WTC11 (cell line): ENCODE data around the gene UGCG.

Experiments
- ESRRA ChIP-seq: sonication (generic); formaldehyde crosslinking; IDR thresholded peaks from 2 replicates; pipeline ENCODE4 v1.8.1; 2022; ENCODE audit warnings: mild to moderate bottlenecking, missing genetic modification reagents, borderline replicate concordance
- GABPB1 ChIP-seq: sonication (generic); formaldehyde crosslinking; IDR thresholded peaks from 2 replicates; pipeline ENCODE4 v1.8.1; 2023; ENCODE audit warnings: mild to moderate bottlenecking, missing genetic modification reagents
- JUN ChIP-seq: sonication (generic); formaldehyde crosslinking; IDR thresholded peaks from 2 replicates; pipeline ENCODE4 v1.8.0; 2023; ENCODE audit warnings: mild to moderate bottlenecking, missing genetic modification reagents
- TEAD4 ChIP-seq: sonication (generic); formaldehyde crosslinking; IDR thresholded peaks from 2 replicates; pipeline ENCODE4 v1.8.0; 2022; ENCODE audit warnings: mild to moderate bottlenecking, missing genetic modification reagents
- USF2 ChIP-seq: sonication (generic); formaldehyde crosslinking; IDR thresholded peaks from 2 replicates; pipeline ENCODE4 v1.8.1; 2023; ENCODE audit warnings: mild to moderate bottlenecking, missing genetic modification reagents, moderate library complexity
- TF ChIP-seq, protein P1 (sequence below): fragments of 200-600 bp; IDR thresholded peaks from 2 replicates; pipeline ENCODE4 v1.8.0; 2022; ENCODE audit warnings: antibody characterized with exemption
- TF ChIP-seq, protein P2 (sequence below): sonication (generic); formaldehyde crosslinking; IDR thresholded peaks from 2 replicates; pipeline ENCODE4 v1.8.0; 2022; ENCODE audit warnings: mild to moderate bottlenecking, missing genetic modification reagents
- TF ChIP-seq, protein P3 (sequence below): fragments of 250-450 bp; sonication (Bioruptor Pico); IDR thresholded peaks from 2 replicates; pipeline ENCODE4 v1.9.0; 2021; ENCODE audit warnings: moderate library complexity, mild to moderate bottlenecking, inconsistent platforms, borderline replicate concordance
- TF ChIP-seq, protein P4 (sequence below): sonication (generic); formaldehyde crosslinking; IDR thresholded peaks from 2 replicates; pipeline ENCODE4 v1.8.1; 2022; ENCODE audit warnings: low read depth, missing genetic modification reagents, borderline replicate concordance
- TF ChIP-seq, protein P5 (sequence below): sonication (generic); formaldehyde crosslinking; IDR thresholded peaks from 2 replicates; pipeline ENCODE4 v1.8.1; 2023; ENCODE audit warnings: mild to moderate bottlenecking, missing genetic modification reagents, borderline replicate concordance
- TF ChIP-seq, protein P6 (sequence below): sonication (generic); formaldehyde crosslinking; IDR thresholded peaks from 2 replicates; pipeline ENCODE4 v1.8.0; 2022; ENCODE audit warnings: mild to moderate bottlenecking, missing genetic modification reagents

DNA sequence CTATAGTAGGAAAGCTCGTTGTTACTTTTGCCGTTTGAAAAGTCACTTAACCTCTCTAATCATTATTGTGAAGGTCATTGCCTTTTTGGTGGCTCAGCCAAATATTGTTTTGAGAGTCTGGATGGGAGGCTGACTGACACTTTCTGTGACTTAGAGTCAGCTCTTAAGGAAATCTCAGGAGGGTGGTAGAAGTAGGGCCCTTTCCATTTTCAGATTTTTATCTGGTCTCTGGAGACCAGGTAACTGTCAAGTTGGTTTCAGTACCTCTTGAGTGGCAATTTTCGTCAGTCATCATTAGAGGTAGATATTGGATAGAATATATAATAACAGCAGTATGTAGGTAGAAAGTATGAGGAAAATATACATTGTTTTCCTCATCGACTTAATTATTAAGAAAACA, 23.3 kb downstream of the UGCG start:
- TF ChIP-seq, protein P1, sequence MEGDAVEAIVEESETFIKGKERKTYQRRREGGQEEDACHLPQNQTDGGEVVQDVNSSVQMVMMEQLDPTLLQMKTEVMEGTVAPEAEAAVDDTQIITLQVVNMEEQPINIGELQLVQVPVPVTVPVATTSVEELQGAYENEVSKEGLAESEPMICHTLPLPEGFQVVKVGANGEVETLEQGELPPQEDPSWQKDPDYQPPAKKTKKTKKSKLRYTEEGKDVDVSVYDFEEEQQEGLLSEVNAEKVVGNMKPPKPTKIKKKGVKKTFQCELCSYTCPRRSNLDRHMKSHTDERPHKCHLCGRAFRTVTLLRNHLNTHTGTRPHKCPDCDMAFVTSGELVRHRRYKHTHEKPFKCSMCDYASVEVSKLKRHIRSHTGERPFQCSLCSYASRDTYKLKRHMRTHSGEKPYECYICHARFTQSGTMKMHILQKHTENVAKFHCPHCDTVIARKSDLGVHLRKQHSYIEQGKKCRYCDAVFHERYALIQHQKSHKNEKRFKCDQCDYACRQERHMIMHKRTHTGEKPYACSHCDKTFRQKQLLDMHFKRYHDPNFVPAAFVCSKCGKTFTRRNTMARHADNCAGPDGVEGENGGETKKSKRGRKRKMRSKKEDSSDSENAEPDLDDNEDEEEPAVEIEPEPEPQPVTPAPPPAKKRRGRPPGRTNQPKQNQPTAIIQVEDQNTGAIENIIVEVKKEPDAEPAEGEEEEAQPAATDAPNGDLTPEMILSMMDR, result no peak
- TF ChIP-seq, protein P2, sequence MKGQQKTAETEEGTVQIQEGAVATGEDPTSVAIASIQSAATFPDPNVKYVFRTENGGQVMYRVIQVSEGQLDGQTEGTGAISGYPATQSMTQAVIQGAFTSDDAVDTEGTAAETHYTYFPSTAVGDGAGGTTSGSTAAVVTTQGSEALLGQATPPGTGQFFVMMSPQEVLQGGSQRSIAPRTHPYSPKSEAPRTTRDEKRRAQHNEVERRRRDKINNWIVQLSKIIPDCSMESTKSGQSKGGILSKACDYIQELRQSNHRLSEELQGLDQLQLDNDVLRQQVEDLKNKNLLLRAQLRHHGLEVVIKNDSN (CRISPR knock-in tag), result no peak
- no peak for TF ChIP-seq TEAD4
- TF ChIP-seq, protein P3, sequence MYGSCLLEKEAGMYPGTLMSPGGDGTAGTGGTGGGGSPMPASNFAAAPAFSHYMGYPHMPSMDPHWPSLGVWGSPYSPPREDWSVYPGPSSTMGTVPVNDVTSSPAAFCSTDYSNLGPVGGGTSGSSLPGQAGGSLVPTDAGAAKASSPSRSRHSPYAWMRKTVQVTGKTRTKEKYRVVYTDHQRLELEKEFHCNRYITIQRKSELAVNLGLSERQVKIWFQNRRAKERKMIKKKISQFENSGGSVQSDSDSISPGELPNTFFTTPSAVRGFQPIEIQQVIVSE (CRISPR knock-in tag), result no peak
- TF ChIP-seq GABPB1 (CRISPR knock-in tag), result no peak
- TF ChIP-seq USF2 (CRISPR knock-in tag), result no peak
- TF ChIP-seq, protein P4, sequence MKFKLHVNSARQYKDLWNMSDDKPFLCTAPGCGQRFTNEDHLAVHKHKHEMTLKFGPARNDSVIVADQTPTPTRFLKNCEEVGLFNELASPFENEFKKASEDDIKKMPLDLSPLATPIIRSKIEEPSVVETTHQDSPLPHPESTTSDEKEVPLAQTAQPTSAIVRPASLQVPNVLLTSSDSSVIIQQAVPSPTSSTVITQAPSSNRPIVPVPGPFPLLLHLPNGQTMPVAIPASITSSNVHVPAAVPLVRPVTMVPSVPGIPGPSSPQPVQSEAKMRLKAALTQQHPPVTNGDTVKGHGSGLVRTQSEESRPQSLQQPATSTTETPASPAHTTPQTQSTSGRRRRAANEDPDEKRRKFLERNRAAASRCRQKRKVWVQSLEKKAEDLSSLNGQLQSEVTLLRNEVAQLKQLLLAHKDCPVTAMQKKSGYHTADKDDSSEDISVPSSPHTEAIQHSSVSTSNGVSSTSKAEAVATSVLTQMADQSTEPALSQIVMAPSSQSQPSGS (CRISPR knock-in tag), result no peak
- TF ChIP-seq ESRRA (CRISPR knock-in tag), result no peak
- TF ChIP-seq, protein P5, sequence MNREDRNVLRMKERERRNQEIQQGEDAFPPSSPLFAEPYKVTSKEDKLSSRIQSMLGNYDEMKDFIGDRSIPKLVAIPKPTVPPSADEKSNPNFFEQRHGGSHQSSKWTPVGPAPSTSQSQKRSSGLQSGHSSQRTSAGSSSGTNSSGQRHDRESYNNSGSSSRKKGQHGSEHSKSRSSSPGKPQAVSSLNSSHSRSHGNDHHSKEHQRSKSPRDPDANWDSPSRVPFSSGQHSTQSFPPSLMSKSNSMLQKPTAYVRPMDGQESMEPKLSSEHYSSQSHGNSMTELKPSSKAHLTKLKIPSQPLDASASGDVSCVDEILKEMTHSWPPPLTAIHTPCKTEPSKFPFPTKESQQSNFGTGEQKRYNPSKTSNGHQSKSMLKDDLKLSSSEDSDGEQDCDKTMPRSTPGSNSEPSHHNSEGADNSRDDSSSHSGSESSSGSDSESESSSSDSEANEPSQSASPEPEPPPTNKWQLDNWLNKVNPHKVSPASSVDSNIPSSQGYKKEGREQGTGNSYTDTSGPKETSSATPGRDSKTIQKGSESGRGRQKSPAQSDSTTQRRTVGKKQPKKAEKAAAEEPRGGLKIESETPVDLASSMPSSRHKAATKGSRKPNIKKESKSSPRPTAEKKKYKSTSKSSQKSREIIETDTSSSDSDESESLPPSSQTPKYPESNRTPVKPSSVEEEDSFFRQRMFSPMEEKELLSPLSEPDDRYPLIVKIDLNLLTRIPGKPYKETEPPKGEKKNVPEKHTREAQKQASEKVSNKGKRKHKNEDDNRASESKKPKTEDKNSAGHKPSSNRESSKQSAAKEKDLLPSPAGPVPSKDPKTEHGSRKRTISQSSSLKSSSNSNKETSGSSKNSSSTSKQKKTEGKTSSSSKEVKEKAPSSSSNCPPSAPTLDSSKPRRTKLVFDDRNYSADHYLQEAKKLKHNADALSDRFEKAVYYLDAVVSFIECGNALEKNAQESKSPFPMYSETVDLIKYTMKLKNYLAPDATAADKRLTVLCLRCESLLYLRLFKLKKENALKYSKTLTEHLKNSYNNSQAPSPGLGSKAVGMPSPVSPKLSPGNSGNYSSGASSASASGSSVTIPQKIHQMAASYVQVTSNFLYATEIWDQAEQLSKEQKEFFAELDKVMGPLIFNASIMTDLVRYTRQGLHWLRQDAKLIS (CRISPR knock-in tag), result no peak
- TF ChIP-seq, protein P6, sequence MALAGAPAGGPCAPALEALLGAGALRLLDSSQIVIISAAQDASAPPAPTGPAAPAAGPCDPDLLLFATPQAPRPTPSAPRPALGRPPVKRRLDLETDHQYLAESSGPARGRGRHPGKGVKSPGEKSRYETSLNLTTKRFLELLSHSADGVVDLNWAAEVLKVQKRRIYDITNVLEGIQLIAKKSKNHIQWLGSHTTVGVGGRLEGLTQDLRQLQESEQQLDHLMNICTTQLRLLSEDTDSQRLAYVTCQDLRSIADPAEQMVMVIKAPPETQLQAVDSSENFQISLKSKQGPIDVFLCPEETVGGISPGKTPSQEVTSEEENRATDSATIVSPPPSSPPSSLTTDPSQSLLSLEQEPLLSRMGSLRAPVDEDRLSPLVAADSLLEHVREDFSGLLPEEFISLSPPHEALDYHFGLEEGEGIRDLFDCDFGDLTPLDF (CRISPR knock-in tag), result no peak
- no peak for TF ChIP-seq JUN
